ENCODE results near the gene SLC35E4. TPM values are rescaled to one million over a fixed set of nuclear protein-coding genes. Genes with fewer than 3 reads are reported as not detected.

Gene SLC35E4
- total and polyA plus RNA-seq, 2 donors (not counting 1 experiment from before 2014, with no cell fraction given), result 0.39 to 3.4 TPM

GRCh38 chr22:30664798-30665197, 29.2 kb downstream of the SLC35E4 start:
- no peak overlapping the region for H3K4me3 Mint-ChIP-seq
- POLR2A ChIA-PET, result no interaction called here

GRCh38 chr22:30665266-30665665, 29.7 kb downstream of the SLC35E4 start:
- CTCF ChIA-PET, result no interaction called here
- no peak for DNase-seq
- peaks cover 21% of the 10 kb centered on the region for H3K4me1 Mint-ChIP-seq
- H2AFZ ChIP-seq (ENCODE audit: insufficient read depth, low read depth, low read length, poor library complexity, severe bottlenecking), result no peak overlapping the region
- no peak overlapping the region for H3K27ac Mint-ChIP-seq
- no peaks in the 10 kb centered on the region for H3K9me3 ChIP-seq (ENCODE audit: control extremely low read depth in 1 of 3, control insufficient read depth in 2 of 3, insufficient read depth in 1 of 3, low read length in 2 of 3)
- H3K4me3 ChIP-seq (ENCODE audit: control extremely low read depth in 1 of 5, extremely low read depth in 1 of 5, insufficient read depth in 1 of 5, low read depth in 2 of 5, low read length in 4 of 5), result no peak overlapping the region
- POLR2A ChIA-PET, result no interaction called here
- H3K4me3 Mint-ChIP-seq, result peak overlapping the region; percentile 32
- H3K9me3 Mint-ChIP-seq (ENCODE audit: insufficient read depth), result no peaks in the 10 kb centered on the region
- intact Hi-C loops (cut with micrococcal nuclease), result loop anchor here (10.0 kb wide), 1 partner anchor 680 kb away; the partner anchor contains the start of gene PATZ1
- no peaks in the 10 kb centered on the region for H3K27me3 Mint-ChIP-seq
- H3K4me2 ChIP-seq (replicated peaks; ENCODE audit: low read depth, low read length, poor library complexity, severe bottlenecking), result no peak overlapping the region
- no peak overlapping the region for H3K9ac ChIP-seq (ENCODE audit: low read length)
- H3K79me2 ChIP-seq (ENCODE audit: control insufficient read depth, insufficient read depth, low read length), result peaks cover 5% of the 10 kb centered on the region
- TF ChIP-seq CTCF (IDR thresholded peaks at IDR 0.05) (no peak), EZH2 (IDR thresholded peaks at IDR 0.05; ENCODE audit: borderline replicate concordance, insufficient read depth, low read depth, low read length, poor library complexity, severe bottlenecking) (no peak)
- ATAC-seq (ENCODE audit: low read depth), result no peak
- peaks cover 0 to 6% (median 0%) of the 10 kb centered on the region in 4 experiments for H3K27me3 ChIP-seq (replicated peaks in 1 of 4; ENCODE audit: control extremely low read depth in 1 of 4, control insufficient read depth in 3 of 4, insufficient read depth in 4 of 4, low read length in 3 of 4)
- WGBS (ENCODE audit: insufficient coverage), result 88% methylated on average over 1 of the region's 2 CpGs
- no peak overlapping the region for H3K27ac ChIP-seq (ENCODE audit: low read length in 2 of 2)
- no peaks in the 10 kb centered on the region for H4K20me1 ChIP-seq (ENCODE audit: control insufficient read depth, insufficient read depth, low read length, poor library complexity, severe bottlenecking)
- peaks cover 0 to 15% of the 10 kb centered on the region in 2 experiments for H3K36me3 ChIP-seq (replicated peaks in 1 of 2; ENCODE audit: control extremely low read depth in 1 of 2, control insufficient read depth in 1 of 2, extremely low read depth in 1 of 2, insufficient read depth in 2 of 2, low read length in 1 of 2)
- H3K4me1 ChIP-seq (ENCODE audit: control insufficient read depth in 2 of 2, insufficient read depth in 2 of 2, low read length in 2 of 2), result peaks cover 12 to 17% of the 10 kb centered on the region in 2 donors

More at GRCh38 chr22:30664798-30665197, 29.2 kb downstream of the SLC35E4 start:
- peaks cover 12 to 17% of the 10 kb centered on the region in 2 donors for H3K4me1 ChIP-seq (ENCODE audit: control insufficient read depth in 2 of 2, insufficient read depth in 2 of 2, low read length in 2 of 2)
- CTCF ChIA-PET, result interaction anchor here (1.5 to 2.1 kb wide), 2 partner anchors 14 to 30 kb away, joined by 3 to 6 read pairs; no protein-coding TSS in a partner anchor
- H3K4me3 ChIP-seq (ENCODE audit: control extremely low read depth in 1 of 5, extremely low read depth in 1 of 5, insufficient read depth in 1 of 5, low read depth in 2 of 5, low read length in 4 of 5), result no peak overlapping the region
- peaks cover 5% of the 10 kb centered on the region for H3K79me2 ChIP-seq (ENCODE audit: control insufficient read depth, insufficient read depth, low read length)
- peaks cover 0 to 15% of the 10 kb centered on the region in 2 experiments for H3K36me3 ChIP-seq (replicated peaks in 1 of 2; ENCODE audit: control extremely low read depth in 1 of 2, control insufficient read depth in 1 of 2, extremely low read depth in 1 of 2, insufficient read depth in 2 of 2, low read length in 1 of 2)
- WGBS (ENCODE audit: insufficient coverage), result 100% methylated on average over 1 of the region's 13 CpGs
- no peaks in the 10 kb centered on the region for H3K9me3 ChIP-seq (ENCODE audit: control extremely low read depth in 1 of 3, control insufficient read depth in 2 of 3, insufficient read depth in 1 of 3, low read length in 2 of 3)
- no peak overlapping the region for H3K9ac ChIP-seq (ENCODE audit: low read length)
- Mint-ChIP-seq H3K9me3 (ENCODE audit: insufficient read depth) (no peaks in the 10 kb centered on the region), H3K4me1 (peaks cover 21% of the 10 kb centered on the region), H3K27ac (no peak overlapping the region), H3K27me3 (no peaks in the 10 kb centered on the region)
- peaks cover 0 to 6% (median 0%) of the 10 kb centered on the region in 4 experiments for H3K27me3 ChIP-seq (replicated peaks in 1 of 4; ENCODE audit: control extremely low read depth in 1 of 4, control insufficient read depth in 3 of 4, insufficient read depth in 4 of 4, low read length in 3 of 4)
- H4K20me1 ChIP-seq (ENCODE audit: control insufficient read depth, insufficient read depth, low read length, poor library complexity, severe bottlenecking), result no peaks in the 10 kb centered on the region
- no peak overlapping the region for H3K27ac ChIP-seq (ENCODE audit: low read length in 2 of 2)
- TF ChIP-seq CTCF (IDR thresholded peaks at IDR 0.05) (no peak), EZH2 (IDR thresholded peaks at IDR 0.05; ENCODE audit: borderline replicate concordance, insufficient read depth, low read depth, low read length, poor library complexity, severe bottlenecking) (no peak)
- DNase-seq (no peak), ATAC-seq (ENCODE audit: low read depth) (no peak)
- intact Hi-C loops (cut with micrococcal nuclease), result loop anchor here (10.0 kb wide), 1 partner anchor 680 kb away; the partner anchor contains the start of gene PATZ1
- no peak overlapping the region for H2AFZ ChIP-seq (ENCODE audit: insufficient read depth, low read depth, low read length, poor library complexity, severe bottlenecking)
- no peak overlapping the region for H3K4me2 ChIP-seq (replicated peaks; ENCODE audit: low read depth, low read length, poor library complexity, severe bottlenecking)
